HepG2 (cell line): ENCODE measurements around the gene EDAR. TPM values are rescaled to one million over a fixed set of nuclear protein-coding genes. Genes with fewer than 3 reads are reported as not detected.

ENCODE experiments used
- CBFB ChIP-seq: sonication (generic); formaldehyde crosslinking; IDR thresholded peaks from 2 replicates; pipeline ENCODE4 v1.4.0; 2020; ENCODE audit warnings: missing genetic modification reagents
- HNRNPLL ChIP-seq: fragments of 200-400 bp; formaldehyde crosslinking; IDR thresholded peaks from 2 replicates; pipeline ENCODE4 v1.6.1; 2017; ENCODE audit warnings: mild to moderate bottlenecking, low read depth, low read length; ENCODE audit not compliant: poor library complexity, severe bottlenecking
- SSRP1 ChIP-seq: IDR thresholded peaks from 2 replicates; pipeline ENCODE4 v1.6.1; 2016; ENCODE audit warnings: control low read depth
- ZSCAN9 ChIP-seq: IDR thresholded peaks from 2 replicates; pipeline ENCODE4 v1.6.1; 2016; ENCODE audit warnings: borderline replicate concordance
- polyA plus RNA-seq, 8 experiments: library from polyadenylated mRNA; depleted of rRNA in 3 of 8; stranded (reverse) in 7 of 8; unstranded in 1 of 8; fragments of >200 nt; fragmentation: Illumina TruSeq in 4 of 8; extraction: Trizol in 4 of 8; gene quantifications; 2 replicates each; pipeline versions ENCODE4 v1.2.1 to v1.2.3, GENCODE V29; 2011 to 2016; ENCODE audit warnings: low read depth in 4 of 8, missing spikeins in 1 of 8, mixed read lengths in 1 of 8; ENCODE audit not compliant: insufficient read depth in 1 of 8
- total RNA-seq, 5 experiments: library from RNA; depleted of rRNA; stranded (reverse); fragments of >200 nt; fragmentation: Illumina TruSeq; extraction: Trizol; gene quantifications; 2 replicates each; pipeline ENCODE4 v1.2.3, GENCODE V29; 2016; ENCODE audit warnings: low read depth in 1 of 5
- TF ChIP-seq, protein P1 (sequence below), 2 experiments: fragments of 450-650 bp in 1 of 2; sonication (generic) in 1 of 2; formaldehyde crosslinking in 1 of 2; IDR thresholded peaks; 2 replicates each; pipeline versions ENCODE4 v1.6.1 to v1.8.0; 2016 to 2022; ENCODE audit warnings: antibody characterized with exemption in 1 of 2, mild to moderate bottlenecking in 1 of 2, missing genetic modification reagents in 1 of 2
- TF ChIP-seq, protein P2 (sequence below): sonication (generic); formaldehyde crosslinking; IDR thresholded peaks from 2 replicates; pipeline ENCODE4 v1.5.0; 2020; ENCODE audit warnings: mild to moderate bottlenecking, missing genetic modification reagents, moderate library complexity

EDAR gene
- total and polyA plus RNA-seq, 2 of the 13 experiments (the other 11 are each of a cell fraction or from before 2014, with no cell fraction given): not detected

- TF ChIP-seq, protein P1, sequence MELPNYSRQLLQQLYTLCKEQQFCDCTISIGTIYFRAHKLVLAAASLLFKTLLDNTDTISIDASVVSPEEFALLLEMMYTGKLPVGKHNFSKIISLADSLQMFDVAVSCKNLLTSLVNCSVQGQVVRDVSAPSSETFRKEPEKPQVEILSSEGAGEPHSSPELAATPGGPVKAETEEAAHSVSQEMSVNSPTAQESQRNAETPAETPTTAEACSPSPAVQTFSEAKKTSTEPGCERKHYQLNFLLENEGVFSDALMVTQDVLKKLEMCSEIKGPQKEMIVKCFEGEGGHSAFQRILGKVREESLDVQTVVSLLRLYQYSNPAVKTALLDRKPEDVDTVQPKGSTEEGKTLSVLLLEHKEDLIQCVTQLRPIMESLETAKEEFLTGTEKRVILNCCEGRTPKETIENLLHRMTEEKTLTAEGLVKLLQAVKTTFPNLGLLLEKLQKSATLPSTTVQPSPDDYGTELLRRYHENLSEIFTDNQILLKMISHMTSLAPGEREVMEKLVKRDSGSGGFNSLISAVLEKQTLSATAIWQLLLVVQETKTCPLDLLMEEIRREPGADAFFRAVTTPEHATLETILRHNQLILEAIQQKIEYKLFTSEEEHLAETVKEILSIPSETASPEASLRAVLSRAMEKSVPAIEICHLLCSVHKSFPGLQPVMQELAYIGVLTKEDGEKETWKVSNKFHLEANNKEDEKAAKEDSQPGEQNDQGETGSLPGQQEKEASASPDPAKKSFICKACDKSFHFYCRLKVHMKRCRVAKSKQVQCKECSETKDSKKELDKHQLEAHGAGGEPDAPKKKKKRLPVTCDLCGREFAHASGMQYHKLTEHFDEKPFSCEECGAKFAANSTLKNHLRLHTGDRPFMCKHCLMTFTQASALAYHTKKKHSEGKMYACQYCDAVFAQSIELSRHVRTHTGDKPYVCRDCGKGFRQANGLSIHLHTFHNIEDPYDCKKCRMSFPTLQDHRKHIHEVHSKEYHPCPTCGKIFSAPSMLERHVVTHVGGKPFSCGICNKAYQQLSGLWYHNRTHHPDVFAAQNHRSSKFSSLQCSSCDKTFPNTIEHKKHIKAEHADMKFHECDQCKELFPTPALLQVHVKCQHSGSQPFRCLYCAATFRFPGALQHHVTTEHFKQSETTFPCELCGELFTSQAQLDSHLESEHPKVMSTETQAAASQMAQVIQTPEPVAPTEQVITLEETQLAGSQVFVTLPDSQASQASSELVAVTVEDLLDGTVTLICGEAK (IDR thresholded peaks at IDR 0.05): no peak
- TF ChIP-seq, protein P1 (CRISPR knock-in tag; IDR thresholded peaks at IDR 0.05): no peak
- TF ChIP-seq SSRP1 (CRISPR knock-in tag) (no peak), CBFB (CRISPR knock-in tag) (no peak), HNRNPLL (no peak), ZSCAN9 (CRISPR knock-in tag) (no peak)
- TF ChIP-seq, protein P2, sequence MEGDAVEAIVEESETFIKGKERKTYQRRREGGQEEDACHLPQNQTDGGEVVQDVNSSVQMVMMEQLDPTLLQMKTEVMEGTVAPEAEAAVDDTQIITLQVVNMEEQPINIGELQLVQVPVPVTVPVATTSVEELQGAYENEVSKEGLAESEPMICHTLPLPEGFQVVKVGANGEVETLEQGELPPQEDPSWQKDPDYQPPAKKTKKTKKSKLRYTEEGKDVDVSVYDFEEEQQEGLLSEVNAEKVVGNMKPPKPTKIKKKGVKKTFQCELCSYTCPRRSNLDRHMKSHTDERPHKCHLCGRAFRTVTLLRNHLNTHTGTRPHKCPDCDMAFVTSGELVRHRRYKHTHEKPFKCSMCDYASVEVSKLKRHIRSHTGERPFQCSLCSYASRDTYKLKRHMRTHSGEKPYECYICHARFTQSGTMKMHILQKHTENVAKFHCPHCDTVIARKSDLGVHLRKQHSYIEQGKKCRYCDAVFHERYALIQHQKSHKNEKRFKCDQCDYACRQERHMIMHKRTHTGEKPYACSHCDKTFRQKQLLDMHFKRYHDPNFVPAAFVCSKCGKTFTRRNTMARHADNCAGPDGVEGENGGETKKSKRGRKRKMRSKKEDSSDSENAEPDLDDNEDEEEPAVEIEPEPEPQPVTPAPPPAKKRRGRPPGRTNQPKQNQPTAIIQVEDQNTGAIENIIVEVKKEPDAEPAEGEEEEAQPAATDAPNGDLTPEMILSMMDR (CRISPR knock-in tag): no peak
Observed at GRCh38 chr2:108926561-108927380, 62.2 kb downstream of the EDAR start (continued).
